GM23338 (cell line): ENCODE data around the gene TGFBRAP1.

Experiments
- CREB1 ChIP-seq: fragments of 250-450 bp; sonication (Bioruptor Pico); IDR thresholded peaks from 2 replicates; pipeline ENCODE4 v1.5.0; 2020; ENCODE audit warnings: low read depth, mild to moderate bottlenecking, moderate library complexity
- EZH2 ChIP-seq: fragments of 200-600 bp; sonication (generic); IDR thresholded peaks from one replicate; pipeline ENCODE4 v1.8.0; 2017; ENCODE audit warnings: antibody characterized with exemption, mild to moderate bottlenecking, low read depth; ENCODE audit not compliant: unreplicated experiment
- EZH2phosphoT487 ChIP-seq: fragments of 200-600 bp; sonication (generic); IDR thresholded peaks from one replicate; pipeline ENCODE4 v1.8.1; 2018; ENCODE audit warnings: antibody characterized with exemption; ENCODE audit not compliant: unreplicated experiment
- JUNB ChIP-seq: IDR thresholded peaks from one replicate; pipeline ENCODE4 v1.6.1; 2016; ENCODE audit warnings: antibody characterized with exemption; ENCODE audit not compliant: unreplicated experiment
- POLR2AphosphoS5 ChIP-seq: IDR thresholded peaks from 2 replicates; pipeline ENCODE4 v1.6.1; 2016; ENCODE audit warnings: antibody characterized with exemption, low read depth
- TF ChIP-seq, protein P1 (sequence below): fragments of 250-450 bp; sonication (Bioruptor Pico); IDR thresholded peaks from 2 replicates; pipeline ENCODE4 v1.5.0; 2020; ENCODE audit warnings: mild to moderate bottlenecking, moderate library complexity
- TF ChIP-seq, protein P2 (sequence below), 2 experiments: fragments of 200-600 bp in 1 of 2; sonication (generic) in 1 of 2; conservative IDR thresholded peaks; 2 replicates each; pipeline versions ENCODE4 v1.5.1 to v1.6.1; 2016 to 2017; ENCODE audit warnings: antibody characterized with exemption in 2 of 2, low read depth in 2 of 2, mild to moderate bottlenecking in 2 of 2, moderate library complexity in 1 of 2
- TF ChIP-seq, protein P3 (sequence below): IDR thresholded peaks from one replicate; pipeline ENCODE4 v1.6.1; 2018; ENCODE audit warnings: antibody characterized with exemption; ENCODE audit not compliant: unreplicated experiment

DNA sequence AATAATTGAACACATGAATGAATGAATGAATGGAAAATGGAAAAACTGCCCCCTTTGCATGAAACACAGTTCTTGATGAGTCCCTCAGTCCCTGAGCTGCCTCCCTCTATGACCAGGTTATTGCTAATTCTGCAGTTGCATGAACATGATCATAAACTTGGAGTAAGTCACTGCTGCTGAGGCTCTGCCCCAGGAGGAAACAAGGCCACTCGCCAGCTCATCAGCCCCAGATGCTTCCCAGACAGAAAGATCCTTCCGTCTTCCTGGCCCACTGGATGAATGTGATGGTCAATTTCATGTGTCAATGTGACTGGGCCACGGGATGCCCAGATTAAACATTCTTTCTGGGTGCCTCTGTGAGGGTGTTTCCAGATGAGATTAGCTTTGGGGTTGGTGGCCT is 71.6 kb downstream of the TGFBRAP1 start:
- TF ChIP-seq, protein P1, sequence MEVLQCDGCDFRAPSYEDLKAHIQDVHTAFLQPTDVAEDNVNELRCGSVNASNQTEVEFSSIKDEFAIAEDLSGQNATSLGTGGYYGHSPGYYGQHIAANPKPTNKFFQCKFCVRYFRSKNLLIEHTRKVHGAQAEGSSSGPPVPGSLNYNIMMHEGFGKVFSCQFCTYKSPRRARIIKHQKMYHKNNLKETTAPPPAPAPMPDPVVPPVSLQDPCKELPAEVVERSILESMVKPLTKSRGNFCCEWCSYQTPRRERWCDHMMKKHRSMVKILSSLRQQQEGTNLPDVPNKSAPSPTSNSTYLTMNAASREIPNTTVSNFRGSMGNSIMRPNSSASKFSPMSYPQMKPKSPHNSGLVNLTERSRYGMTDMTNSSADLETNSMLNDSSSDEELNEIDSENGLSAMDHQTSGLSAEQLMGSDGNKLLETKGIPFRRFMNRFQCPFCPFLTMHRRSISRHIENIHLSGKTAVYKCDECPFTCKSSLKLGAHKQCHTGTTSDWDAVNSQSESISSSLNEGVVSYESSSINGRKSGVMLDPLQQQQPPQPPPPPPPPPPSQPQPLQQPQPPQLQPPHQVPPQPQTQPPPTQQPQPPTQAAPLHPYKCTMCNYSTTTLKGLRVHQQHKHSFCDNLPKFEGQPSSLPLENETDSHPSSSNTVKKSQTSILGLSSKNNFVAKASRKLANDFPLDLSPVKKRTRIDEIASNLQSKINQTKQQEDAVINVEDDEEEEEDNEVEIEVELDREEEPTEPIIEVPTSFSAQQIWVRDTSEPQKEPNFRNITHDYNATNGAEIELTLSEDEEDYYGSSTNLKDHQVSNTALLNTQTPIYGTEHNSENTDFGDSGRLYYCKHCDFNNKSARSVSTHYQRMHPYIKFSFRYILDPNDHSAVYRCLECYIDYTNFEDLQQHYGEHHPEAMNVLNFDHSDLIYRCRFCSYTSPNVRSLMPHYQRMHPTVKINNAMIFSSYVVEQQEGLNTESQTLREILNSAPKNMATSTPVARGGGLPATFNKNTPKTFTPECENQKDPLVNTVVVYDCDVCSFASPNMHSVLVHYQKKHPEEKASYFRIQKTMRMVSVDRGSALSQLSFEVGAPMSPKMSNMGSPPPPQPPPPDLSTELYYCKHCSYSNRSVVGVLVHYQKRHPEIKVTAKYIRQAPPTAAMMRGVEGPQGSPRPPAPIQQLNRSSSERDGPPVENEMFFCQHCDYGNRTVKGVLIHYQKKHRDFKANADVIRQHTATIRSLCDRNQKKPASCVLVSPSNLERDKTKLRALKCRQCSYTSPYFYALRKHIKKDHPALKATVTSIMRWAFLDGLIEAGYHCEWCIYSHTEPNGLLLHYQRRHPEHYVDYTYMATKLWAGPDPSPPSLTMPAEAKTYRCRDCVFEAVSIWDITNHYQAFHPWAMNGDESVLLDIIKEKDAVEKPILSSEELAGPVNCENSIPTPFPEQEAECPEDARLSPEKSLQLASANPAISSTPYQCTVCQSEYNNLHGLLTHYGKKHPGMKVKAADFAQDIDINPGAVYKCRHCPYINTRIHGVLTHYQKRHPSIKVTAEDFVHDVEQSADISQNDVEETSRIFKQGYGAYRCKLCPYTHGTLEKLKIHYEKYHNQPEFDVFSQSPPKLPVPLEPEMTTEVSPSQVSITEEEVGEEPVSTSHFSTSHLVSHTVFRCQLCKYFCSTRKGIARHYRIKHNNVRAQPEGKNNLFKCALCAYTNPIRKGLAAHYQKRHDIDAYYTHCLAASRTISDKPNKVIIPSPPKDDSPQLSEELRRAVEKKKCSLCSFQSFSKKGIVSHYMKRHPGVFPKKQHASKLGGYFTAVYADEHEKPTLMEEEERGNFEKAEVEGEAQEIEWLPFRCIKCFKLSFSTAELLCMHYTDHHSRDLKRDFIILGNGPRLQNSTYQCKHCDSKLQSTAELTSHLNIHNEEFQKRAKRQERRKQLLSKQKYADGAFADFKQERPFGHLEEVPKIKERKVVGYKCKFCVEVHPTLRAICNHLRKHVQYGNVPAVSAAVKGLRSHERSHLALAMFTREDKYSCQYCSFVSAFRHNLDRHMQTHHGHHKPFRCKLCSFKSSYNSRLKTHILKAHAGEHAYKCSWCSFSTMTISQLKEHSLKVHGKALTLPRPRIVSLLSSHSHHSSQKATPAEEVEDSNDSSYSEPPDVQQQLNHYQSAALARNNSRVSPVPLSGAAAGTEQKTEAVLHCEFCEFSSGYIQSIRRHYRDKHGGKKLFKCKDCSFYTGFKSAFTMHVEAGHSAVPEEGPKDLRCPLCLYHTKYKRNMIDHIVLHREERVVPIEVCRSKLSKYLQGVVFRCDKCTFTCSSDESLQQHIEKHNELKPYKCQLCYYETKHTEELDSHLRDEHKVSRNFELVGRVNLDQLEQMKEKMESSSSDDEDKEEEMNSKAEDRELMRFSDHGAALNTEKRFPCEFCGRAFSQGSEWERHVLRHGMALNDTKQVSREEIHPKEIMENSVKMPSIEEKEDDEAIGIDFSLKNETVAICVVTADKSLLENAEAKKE (CRISPR knock-in tag): no peak
- TF ChIP-seq EZH2 (no peak), POLR2AphosphoS5 (no peak), EZH2phosphoT487 (no peak), JUNB (no peak), CREB1 (CRISPR knock-in tag) (no peak)
- TF ChIP-seq, protein P2, sequence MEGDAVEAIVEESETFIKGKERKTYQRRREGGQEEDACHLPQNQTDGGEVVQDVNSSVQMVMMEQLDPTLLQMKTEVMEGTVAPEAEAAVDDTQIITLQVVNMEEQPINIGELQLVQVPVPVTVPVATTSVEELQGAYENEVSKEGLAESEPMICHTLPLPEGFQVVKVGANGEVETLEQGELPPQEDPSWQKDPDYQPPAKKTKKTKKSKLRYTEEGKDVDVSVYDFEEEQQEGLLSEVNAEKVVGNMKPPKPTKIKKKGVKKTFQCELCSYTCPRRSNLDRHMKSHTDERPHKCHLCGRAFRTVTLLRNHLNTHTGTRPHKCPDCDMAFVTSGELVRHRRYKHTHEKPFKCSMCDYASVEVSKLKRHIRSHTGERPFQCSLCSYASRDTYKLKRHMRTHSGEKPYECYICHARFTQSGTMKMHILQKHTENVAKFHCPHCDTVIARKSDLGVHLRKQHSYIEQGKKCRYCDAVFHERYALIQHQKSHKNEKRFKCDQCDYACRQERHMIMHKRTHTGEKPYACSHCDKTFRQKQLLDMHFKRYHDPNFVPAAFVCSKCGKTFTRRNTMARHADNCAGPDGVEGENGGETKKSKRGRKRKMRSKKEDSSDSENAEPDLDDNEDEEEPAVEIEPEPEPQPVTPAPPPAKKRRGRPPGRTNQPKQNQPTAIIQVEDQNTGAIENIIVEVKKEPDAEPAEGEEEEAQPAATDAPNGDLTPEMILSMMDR (conservative IDR thresholded peaks at IDR 0.05; ENCODE audit: low read depth in 2 of 2): no peak
- TF ChIP-seq, protein P3, sequence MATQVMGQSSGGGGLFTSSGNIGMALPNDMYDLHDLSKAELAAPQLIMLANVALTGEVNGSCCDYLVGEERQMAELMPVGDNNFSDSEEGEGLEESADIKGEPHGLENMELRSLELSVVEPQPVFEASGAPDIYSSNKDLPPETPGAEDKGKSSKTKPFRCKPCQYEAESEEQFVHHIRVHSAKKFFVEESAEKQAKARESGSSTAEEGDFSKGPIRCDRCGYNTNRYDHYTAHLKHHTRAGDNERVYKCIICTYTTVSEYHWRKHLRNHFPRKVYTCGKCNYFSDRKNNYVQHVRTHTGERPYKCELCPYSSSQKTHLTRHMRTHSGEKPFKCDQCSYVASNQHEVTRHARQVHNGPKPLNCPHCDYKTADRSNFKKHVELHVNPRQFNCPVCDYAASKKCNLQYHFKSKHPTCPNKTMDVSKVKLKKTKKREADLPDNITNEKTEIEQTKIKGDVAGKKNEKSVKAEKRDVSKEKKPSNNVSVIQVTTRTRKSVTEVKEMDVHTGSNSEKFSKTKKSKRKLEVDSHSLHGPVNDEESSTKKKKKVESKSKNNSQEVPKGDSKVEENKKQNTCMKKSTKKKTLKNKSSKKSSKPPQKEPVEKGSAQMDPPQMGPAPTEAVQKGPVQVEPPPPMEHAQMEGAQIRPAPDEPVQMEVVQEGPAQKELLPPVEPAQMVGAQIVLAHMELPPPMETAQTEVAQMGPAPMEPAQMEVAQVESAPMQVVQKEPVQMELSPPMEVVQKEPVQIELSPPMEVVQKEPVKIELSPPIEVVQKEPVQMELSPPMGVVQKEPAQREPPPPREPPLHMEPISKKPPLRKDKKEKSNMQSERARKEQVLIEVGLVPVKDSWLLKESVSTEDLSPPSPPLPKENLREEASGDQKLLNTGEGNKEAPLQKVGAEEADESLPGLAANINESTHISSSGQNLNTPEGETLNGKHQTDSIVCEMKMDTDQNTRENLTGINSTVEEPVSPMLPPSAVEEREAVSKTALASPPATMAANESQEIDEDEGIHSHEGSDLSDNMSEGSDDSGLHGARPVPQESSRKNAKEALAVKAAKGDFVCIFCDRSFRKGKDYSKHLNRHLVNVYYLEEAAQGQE: no peak
